ENCODE results near the gene PIP5K1C.

Gene PIP5K1C

DNA sequence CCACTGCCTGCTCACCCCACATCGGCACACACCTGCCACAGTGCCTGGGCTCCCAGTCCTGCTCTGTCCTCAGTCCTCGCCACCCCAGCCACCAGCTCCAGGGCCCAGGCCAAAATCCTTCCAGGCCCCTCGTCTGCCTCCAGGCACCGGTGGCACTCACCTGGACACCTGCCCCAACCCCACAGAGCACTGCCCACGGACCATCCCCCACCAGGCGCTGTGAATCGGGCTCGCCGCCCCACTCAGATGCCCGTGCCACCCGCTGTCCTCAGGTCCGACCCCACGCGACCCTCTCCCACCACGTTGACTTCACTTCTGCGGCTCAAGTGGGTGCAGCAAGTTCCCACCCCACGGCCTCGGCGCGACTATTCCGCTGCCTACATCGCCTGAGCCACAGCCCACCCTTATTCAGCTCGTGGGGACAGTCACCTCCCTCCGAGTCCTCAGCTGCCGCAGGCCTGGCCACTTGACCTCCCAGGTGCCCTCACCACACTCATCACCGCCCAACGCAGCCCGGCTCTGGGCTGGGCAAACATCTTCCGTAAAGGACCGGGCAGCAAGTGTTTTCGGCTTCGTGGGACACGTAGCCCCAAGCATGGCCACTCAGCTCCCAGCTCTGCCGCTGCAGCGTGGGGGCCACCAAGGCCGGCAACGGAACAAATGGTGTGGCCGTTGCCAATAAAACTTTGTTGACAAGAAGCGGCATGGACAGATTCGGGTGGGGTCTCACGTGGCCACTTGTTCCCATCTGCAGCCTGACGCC is 5.7 kb downstream of the PIP5K1C start:
- no peak for DNase-seq (ENCODE audit: low read depth, low spot score)

GRCh38 chr19:3693025-3693925 is 7.0 kb downstream of the PIP5K1C start:
- DNase-seq (ENCODE audit: low read depth, low spot score): no peak

- DNase-seq (ENCODE audit: low read depth, low spot score): no peak
Observed at GRCh38 chr19:3692141-3693024, 7.9 kb downstream of the PIP5K1C start.

DNA sequence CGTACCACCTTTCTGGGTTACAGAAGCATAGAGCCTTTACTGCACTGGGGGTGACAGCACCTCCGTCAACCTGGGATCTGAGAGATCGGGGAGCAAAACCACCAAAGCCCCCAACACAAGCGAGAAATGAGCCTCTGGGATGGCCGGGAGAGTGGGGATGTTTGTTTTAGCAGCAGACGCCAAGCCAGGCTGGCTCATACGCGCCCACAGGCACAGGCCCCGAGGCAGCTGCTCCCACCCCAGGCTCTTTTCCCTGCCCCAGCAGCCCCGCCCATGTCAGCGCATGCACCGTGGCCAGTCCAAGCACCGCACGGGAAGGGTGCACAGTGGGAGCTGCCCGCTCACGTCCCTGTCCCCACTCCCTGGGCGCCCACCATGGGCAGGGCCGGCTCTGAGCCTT is 8.5 kb downstream of the PIP5K1C start:
- DNase-seq (ENCODE audit: low read depth, low spot score): no peak

DNA sequence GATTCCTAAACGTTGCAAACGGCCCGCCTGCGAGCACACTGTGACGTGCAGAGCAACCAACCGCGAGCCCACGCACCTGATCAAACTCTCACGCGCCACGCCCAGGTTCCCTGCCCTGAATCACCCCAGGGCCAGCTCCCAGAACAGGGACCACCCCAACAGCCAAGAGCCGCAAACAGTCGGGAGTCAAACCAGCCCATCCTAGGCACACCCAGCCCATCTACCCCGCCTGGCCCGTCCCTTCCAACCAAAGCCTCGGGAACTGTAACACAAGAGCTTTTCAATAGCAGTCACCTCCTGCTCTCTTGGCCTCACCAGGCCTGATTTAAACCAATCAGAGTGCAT is 8.9 kb downstream of the PIP5K1C start:
- no peak for DNase-seq (ENCODE audit: low read depth, low spot score)

DNA sequence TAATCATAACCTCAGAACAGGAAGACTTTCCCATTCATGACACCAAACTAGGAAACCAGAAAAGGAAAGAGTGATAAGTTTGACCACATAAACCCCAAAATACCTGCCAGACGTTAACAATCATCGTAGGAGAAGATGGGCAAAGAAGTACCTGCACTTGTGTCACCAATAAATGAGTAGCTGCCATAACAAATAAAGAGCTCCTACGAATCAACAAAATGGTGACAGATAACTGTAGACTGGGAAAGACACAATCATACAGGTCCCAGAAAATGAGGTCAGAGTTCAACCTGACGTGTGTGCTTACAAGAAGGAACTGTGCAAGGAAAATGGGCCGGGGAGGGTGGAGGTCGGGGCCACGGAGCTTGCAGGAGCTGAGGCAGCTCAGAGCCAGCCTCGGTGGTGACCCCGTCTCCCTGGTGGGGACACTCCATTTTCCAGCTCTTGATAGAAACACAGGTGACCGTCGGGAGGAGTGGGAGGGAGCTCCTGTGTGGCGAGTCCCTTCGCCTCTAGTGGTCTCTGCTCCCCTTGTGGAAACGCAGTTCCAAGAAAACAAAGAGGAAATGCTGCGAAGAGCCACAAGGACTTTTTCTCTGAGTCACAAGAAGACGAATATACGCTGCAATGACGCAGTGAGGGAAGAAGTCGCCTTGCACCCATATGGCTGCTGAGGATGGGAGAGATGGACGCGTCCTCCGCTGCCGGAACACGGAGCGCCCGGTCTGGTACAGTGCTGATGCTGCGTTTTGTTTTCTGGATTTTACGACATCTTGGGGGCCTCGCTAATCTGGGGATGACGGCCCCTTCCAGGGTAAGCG is 9.5 kb downstream of the PIP5K1C start:
- DNase-seq (ENCODE audit: low read depth, low spot score): no peak

DNA sequence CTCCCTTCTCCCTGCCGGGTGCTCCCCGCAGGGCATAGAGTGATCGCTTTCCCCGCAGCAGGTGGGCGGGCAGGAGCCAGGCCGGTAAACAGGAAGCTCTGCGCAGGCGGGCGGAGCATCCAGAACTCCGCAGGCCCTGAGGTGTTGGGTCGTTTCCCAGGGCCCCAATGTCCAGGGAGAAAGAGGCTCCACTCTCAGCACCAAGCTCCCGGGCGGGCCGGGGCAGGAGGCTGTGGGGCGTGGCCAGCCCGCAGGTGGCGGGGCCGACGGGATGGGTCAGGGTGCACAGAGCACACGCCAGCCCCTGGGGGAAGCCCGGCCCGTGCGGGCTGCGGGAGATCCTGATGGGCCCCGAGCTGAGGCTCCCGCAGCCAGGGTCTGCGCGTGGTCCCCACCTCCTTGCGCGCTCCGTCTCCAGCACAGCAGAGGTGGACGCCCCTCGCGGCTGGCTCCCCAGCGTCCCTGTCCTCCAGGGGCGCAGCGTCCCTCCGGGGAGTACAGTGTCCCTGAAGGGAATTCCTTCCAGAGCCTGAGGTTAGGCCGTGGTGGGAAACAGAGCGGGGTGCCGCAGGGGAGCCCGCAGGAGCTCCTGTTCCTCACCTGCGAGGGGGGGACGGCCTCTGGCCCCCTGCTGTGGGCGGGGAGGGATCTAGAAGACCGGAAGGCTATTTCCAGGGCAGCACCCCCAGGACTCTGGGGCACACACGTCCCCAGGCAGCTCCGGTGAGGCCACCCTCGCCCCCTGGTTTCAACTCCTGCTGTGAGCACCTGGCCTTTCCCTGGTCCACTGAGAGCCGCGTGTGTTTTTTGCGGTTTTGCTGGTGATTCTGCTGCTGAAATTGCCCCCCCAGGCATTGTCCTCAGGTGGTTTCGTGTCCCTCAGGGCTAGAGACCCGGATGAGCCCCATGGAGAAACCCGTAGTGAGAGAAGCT is 12.2 kb downstream of the PIP5K1C start:
- DNase-seq (ENCODE audit: low read depth, low spot score): no peak

DNA sequence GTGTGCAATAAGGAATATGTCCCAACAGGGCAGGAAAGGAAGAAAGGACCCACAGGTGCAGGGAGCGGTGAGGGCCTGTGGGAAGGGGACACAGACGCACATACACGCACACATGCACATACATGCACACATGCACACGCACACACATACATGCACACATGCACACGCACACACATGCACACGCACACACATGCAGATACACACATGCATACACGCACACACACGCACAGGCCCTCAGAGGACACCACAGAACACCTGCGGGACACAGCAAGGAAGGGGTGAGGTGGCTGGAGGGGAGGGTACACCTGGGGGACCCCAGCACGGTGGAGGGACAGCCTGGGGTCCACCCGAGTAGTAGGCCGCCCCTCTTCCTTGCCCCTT is 12.9 kb downstream of the PIP5K1C start:
- no peak for DNase-seq (ENCODE audit: low read depth, low spot score)

GRCh38 chr19:3684817-3685410 is 15.4 kb downstream of the PIP5K1C start:
- no peak for DNase-seq (ENCODE audit: low read depth, low spot score)

- DNase-seq (ENCODE audit: low read depth, low spot score): no peak
Observed at GRCh38 chr19:3684054-3684816, 16.0 kb downstream of the PIP5K1C start.

GRCh38 chr19:3683405-3684053 is 16.7 kb downstream of the PIP5K1C start:
- DNase-seq (ENCODE audit: low read depth, low spot score): no peak

- no peak for DNase-seq (ENCODE audit: low read depth, low spot score)
Observed at GRCh38 chr19:3682741-3683404, 17.4 kb downstream of the PIP5K1C start.

DNA sequence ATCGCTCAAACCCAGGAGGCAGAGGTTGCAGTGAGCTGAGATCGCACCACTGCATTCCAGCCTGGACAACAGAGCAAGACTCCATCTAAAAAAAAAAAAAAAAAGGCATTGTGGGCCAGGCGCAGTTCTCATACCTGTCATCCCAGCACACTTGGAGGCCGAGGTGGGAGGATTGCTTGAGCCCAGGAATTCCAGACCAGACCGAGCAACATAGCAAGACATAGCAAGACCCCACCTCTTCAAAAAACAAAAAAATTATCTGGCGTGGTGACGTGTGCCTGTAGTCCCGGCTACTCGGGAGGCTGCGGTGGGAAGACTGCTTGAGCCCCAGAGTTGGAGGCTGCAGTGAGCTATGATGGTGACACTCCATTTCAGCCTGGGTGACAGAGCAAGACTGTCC is 18.0 kb downstream of the PIP5K1C start:
- DNase-seq (ENCODE audit: low read depth, low spot score): no peak

DNA sequence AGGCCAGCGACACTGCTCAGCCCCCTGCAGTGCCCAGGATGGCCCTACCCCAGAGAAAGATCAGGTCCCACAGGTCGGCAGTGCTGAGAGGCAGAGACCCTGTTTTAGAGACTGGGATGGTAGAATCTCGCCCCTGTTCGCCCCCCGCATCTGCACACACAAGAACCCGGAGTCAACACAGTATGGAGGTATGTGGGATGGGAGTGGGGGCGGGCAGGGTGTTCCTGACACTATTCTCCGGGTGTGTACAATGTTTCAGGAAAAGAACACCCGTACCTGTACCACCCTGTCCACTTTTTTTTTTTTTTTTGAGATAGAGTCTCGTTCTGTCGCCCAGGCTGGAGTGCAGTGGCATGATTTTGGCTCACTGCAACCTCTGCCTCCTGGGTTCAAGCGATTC is 19.3 kb downstream of the PIP5K1C start:
- DNase-seq (ENCODE audit: low read depth, low spot score): no peak

- no peak for DNase-seq (ENCODE audit: low read depth, low spot score)
Observed at GRCh38 chr19:3679581-3679980, 20.7 kb downstream of the PIP5K1C start.

GRCh38 chr19:3679138-3679537 is 21.1 kb downstream of the PIP5K1C start:
- DNase-seq (ENCODE audit: low read depth, low spot score): no peak

DNA sequence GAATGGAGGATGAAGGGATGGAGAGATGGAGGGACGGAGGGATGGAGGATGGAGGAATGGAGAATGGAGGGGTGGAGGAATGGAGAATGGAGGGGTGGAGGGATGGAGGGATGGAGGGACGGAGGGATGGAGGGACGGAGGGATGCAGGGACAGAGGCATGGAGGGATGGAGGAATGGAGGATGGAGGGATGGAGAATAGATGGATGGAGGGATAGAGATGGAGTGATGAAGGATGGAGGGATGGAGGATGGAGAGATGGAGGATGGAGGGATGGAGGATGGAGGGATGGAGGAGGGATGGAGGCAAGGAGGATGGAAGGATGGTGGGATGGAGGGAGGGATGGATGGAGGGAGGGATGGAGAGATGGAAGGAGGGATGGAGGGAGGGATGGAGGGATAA is 22.1 kb downstream of the PIP5K1C start:
- DNase-seq (ENCODE audit: low read depth, low spot score): no peak

Measured in activated naive CD8-positive, alpha-beta T cell treated with anti-CD3 and anti-CD28 coated beads, Interleukin-2, amount 50 U/mL, for 16 hours (primary cell).